Mesendoderm (in vitro differentiated cells): ENCODE data around the gene RPAP3.
"Not testable (repeated sequence)": the region's sequence is repeated elsewhere in the genome, so short reads cannot be mapped to it uniquely, and the experiment has no call there.

Source experiments
- DNase-seq: peaks from one replicate; pipeline ENCODE4 v3.0.0; 2013
- H2AK5ac ChIP-seq: 2 replicates; pipeline ENCODE4 v1.6.1; 2013; ENCODE audit warnings: low read length, inconsistent platforms
- H2BK120ac ChIP-seq: 2 replicates; pipeline ENCODE4 v1.6.1; 2013; ENCODE audit warnings: low read depth, mild to moderate bottlenecking, low read length, moderate library complexity, mixed read lengths
- H2BK15ac ChIP-seq: replicated peaks from 2 replicates; pipeline ENCODE4 v1.6.1; 2013; ENCODE audit warnings: low read depth, mild to moderate bottlenecking, moderate library complexity
- H2BK5ac ChIP-seq: 2 replicates; pipeline ENCODE4 v1.6.1; 2013; ENCODE audit warnings: low read length, inconsistent platforms
- H3K18ac ChIP-seq: 2 replicates; pipeline ENCODE4 v1.6.1; 2013; ENCODE audit warnings: mild to moderate bottlenecking, low read length, mixed read lengths
- H3K23ac ChIP-seq: one replicate; pipeline ENCODE4 v1.6.1; 2013; ENCODE audit warnings: low read length
- H3K27ac ChIP-seq: 2 replicates; pipeline ENCODE4 v1.5.1; 2013; ENCODE audit warnings: low read depth, mild to moderate bottlenecking, inconsistent platforms, low read length, moderate library complexity
- H3K27me3 ChIP-seq: 2 replicates; pipeline ENCODE4 v1.6.1; 2013; ENCODE audit warnings: low read length, control low read depth, mild to moderate bottlenecking, inconsistent platforms; ENCODE audit not compliant: insufficient read depth, poor library complexity
- H3K36me3 ChIP-seq: 2 replicates; pipeline ENCODE4 v1.6.1; 2013; ENCODE audit warnings: low read length, inconsistent platforms; ENCODE audit not compliant: control insufficient read depth, insufficient read depth
- H3K4ac ChIP-seq: one replicate; pipeline ENCODE4 v1.6.1; 2013; ENCODE audit warnings: low read depth, mild to moderate bottlenecking, low read length, moderate library complexity
- H3K4me1 ChIP-seq: 2 replicates; pipeline ENCODE4 v1.6.1; 2013; ENCODE audit warnings: low read depth, low read length, inconsistent platforms; ENCODE audit not compliant: control insufficient read depth
- H3K4me2 ChIP-seq: 2 replicates; pipeline ENCODE4 v1.6.1; 2013; ENCODE audit warnings: low read length
- H3K4me3 ChIP-seq: 2 replicates; pipeline ENCODE4 v1.5.1; 2013; ENCODE audit warnings: mild to moderate bottlenecking, low read length
- H3K56ac ChIP-seq: one replicate; pipeline ENCODE4 v1.6.1; 2013; ENCODE audit warnings: low read length
- H3K79me1 ChIP-seq: 2 replicates; pipeline ENCODE4 v1.6.1; 2013; ENCODE audit warnings: low read length, inconsistent platforms
- H3K79me2 ChIP-seq: 2 replicates; pipeline ENCODE4 v1.6.1; 2013; ENCODE audit warnings: mild to moderate bottlenecking, low read length; ENCODE audit not compliant: control insufficient read depth, insufficient read depth
- H3K9ac ChIP-seq: 2 replicates; pipeline ENCODE4 v1.6.1; 2013; ENCODE audit warnings: low read length, inconsistent platforms
- H4K5ac ChIP-seq: one replicate; pipeline ENCODE4 v1.6.1; 2013; ENCODE audit warnings: low read length
- H4K8ac ChIP-seq: one replicate; pipeline ENCODE4 v1.6.1; 2013; ENCODE audit warnings: low read depth, mild to moderate bottlenecking, control low read depth, low read length, moderate library complexity
- WGBS: extraction: QIAGEN DNeasy Blood & Tissue Kit; methylation state at CpG from one replicate; pipeline ENCODE4 v1.1.7; 2013; ENCODE audit warnings: low lambda C conversion rate, missing lambda C conversion rate; ENCODE audit not compliant: insufficient coverage; ENCODE audit errors: extremely low coverage; 5-methylcytosine and 5-hydroxymethylcytosine counted together

The RPAP3 gene

GRCh38 chr12:47679785-47680184 is 26.0 kb downstream of the RPAP3 start:
- Histone ChIP-seq H2BK120ac (no peak overlapping the region), H3K27me3 (no peaks in the 10 kb centered on the region), H3K18ac (no peak overlapping the region)

GRCh38 chr12:47672068-47672467 is 33.8 kb downstream of the RPAP3 start:
- no peak for DNase-seq
- Histone ChIP-seq H3K9ac (no peak overlapping the region), H3K56ac (no peak overlapping the region), H3K23ac (no peak overlapping the region), H3K36me3 (peaks cover 2% of the 10 kb centered on the region), H3K79me1 (no peaks in the 10 kb centered on the region), H4K8ac (no peak overlapping the region), H2BK15ac (no peak overlapping the region), H2AK5ac (no peak overlapping the region), H2BK120ac (no peak overlapping the region), H3K4me1 (no peaks in the 10 kb centered on the region), H3K4ac (no peak overlapping the region), H4K5ac (no peak overlapping the region), H3K4me2 (no peak overlapping the region), H3K18ac (no peak overlapping the region), H3K4me3 (no peak overlapping the region), H3K27ac (no peak overlapping the region), H3K27me3 (no peaks in the 10 kb centered on the region), H3K79me2 (no peaks in the 10 kb centered on the region), H2BK5ac (no peak overlapping the region)
- WGBS = no CpG with 5 or more reads among the region's 2 CpGs

More at GRCh38 chr12:47679785-47680184, 26.0 kb downstream of the RPAP3 start:
- no peak for DNase-seq
- Histone ChIP-seq H3K56ac (no peak overlapping the region), H3K79me1 (no peaks in the 10 kb centered on the region), H3K36me3 (no peaks in the 10 kb centered on the region), H3K27ac (no peak overlapping the region), H3K4me1 (no peaks in the 10 kb centered on the region), H3K23ac (no peak overlapping the region), H2AK5ac (no peak overlapping the region), H4K8ac (no peak overlapping the region), H2BK5ac (no peak overlapping the region), H3K4me2 (no peak overlapping the region), H3K79me2 (no peaks in the 10 kb centered on the region), H3K4me3 (no peak overlapping the region), H3K9ac (no peak overlapping the region), H4K5ac (no peak overlapping the region), H2BK15ac (no peak overlapping the region), H3K4ac (no peak overlapping the region)
- no CpG with 5 or more reads among the region's 2 CpGs for WGBS

GRCh38 chr12:47667935-47668334 is 37.9 kb downstream of the RPAP3 start:
- H4K5ac ChIP-seq, H3K79me1 ChIP-seq, H2BK120ac ChIP-seq, H3K79me2 ChIP-seq, DNase-seq, H3K36me3 ChIP-seq, H3K27me3 ChIP-seq, H3K23ac ChIP-seq, H3K4me2 ChIP-seq, H3K4me1 ChIP-seq, H2BK5ac ChIP-seq, H2AK5ac ChIP-seq, H3K9ac ChIP-seq, H4K8ac ChIP-seq, H3K4ac ChIP-seq, H3K27ac ChIP-seq, H3K56ac ChIP-seq, H3K4me3 ChIP-seq, H2BK15ac ChIP-seq, H3K18ac ChIP-seq: not testable (repeated sequence)
- no CpG with 5 or more reads among the region's 6 CpGs for WGBS

GRCh38 chr12:47652521-47653234 is 53.2 kb downstream of the RPAP3 start:
- no peaks in the 10 kb centered on the region for H3K4me1 ChIP-seq
- H3K9ac ChIP-seq = no peak overlapping the region
- H4K8ac ChIP-seq = no peak overlapping the region
- no peak overlapping the region for H3K4me2 ChIP-seq
- no peaks in the 10 kb centered on the region for H3K79me2 ChIP-seq
- H2BK15ac ChIP-seq = no peak overlapping the region
- H3K23ac ChIP-seq = no peak overlapping the region
- no peak overlapping the region for H3K56ac ChIP-seq
- no peak overlapping the region for H2BK120ac ChIP-seq
- no peaks in the 10 kb centered on the region for H3K79me1 ChIP-seq
- DNase-seq = peak; percentile 56
- H2AK5ac ChIP-seq = no peak overlapping the region
- no peak overlapping the region for H4K5ac ChIP-seq
- H3K27me3 ChIP-seq = no peaks in the 10 kb centered on the region
- H3K36me3 ChIP-seq = no peaks in the 10 kb centered on the region
- H3K4ac ChIP-seq = no peak overlapping the region
- no peak overlapping the region for H2BK5ac ChIP-seq
- H3K27ac ChIP-seq = no peak overlapping the region
- H3K18ac ChIP-seq = no peak overlapping the region
- WGBS = no CpG with 5 or more reads among the region's 4 CpGs
- H3K4me3 ChIP-seq = no peak overlapping the region

GRCh38 chr12:47651368-47652254 is 54.2 kb downstream of the RPAP3 start:
- no peak overlapping the region for H3K23ac ChIP-seq
- no peak overlapping the region for H3K18ac ChIP-seq
- no peak overlapping the region for H3K27ac ChIP-seq
- no peaks in the 10 kb centered on the region for H3K79me1 ChIP-seq
- no peaks in the 10 kb centered on the region for H3K79me2 ChIP-seq
- no peak overlapping the region for H3K9ac ChIP-seq
- H2BK120ac ChIP-seq = no peak overlapping the region
- H3K36me3 ChIP-seq = no peaks in the 10 kb centered on the region
- no peak overlapping the region for H3K4me2 ChIP-seq
- H4K5ac ChIP-seq = no peak overlapping the region
- H4K8ac ChIP-seq = no peak overlapping the region
- H3K4ac ChIP-seq = no peak overlapping the region
- H3K4me3 ChIP-seq = no peak overlapping the region
- no peak overlapping the region for H2BK5ac ChIP-seq
- H2AK5ac ChIP-seq = no peak overlapping the region
- H3K56ac ChIP-seq = no peak overlapping the region
- H3K27me3 ChIP-seq = no peaks in the 10 kb centered on the region
- no peak overlapping the region for H2BK15ac ChIP-seq
- no peaks in the 10 kb centered on the region for H3K4me1 ChIP-seq
- DNase-seq = peak; percentile 72
- no CpG with 5 or more reads among the region's 12 CpGs for WGBS
